HepG2 (cell line): ENCODE measurements around the gene SERTAD3. TPM values are rescaled to one million over a fixed set of nuclear protein-coding genes. Genes with fewer than 3 reads are reported as not detected.

Experiments
- ARID3A ChIP-seq: IDR thresholded peaks from 2 replicates; pipeline ENCODE4 v1.6.1; 2012; ENCODE audit warnings: low read depth, low read length, improper control_type of control experiment
- ERF ChIP-seq: IDR thresholded peaks from 2 replicates; pipeline ENCODE4 v1.6.1; 2018; ENCODE audit warnings: missing biosample characterization, missing genetic modification reagents
- FOXK2 ChIP-seq: fragments of 450-650 bp; IDR thresholded peaks from 2 replicates; pipeline ENCODE4 v1.6.1; 2016
- HNRNPUL1 ChIP-seq: fragments of 200-400 bp; formaldehyde crosslinking; IDR thresholded peaks from 2 replicates; pipeline ENCODE4 v1.6.1; 2017; ENCODE audit warnings: low read depth, mild to moderate bottlenecking, low read length, moderate library complexity
- KAT8 ChIP-seq: IDR thresholded peaks from 2 replicates; pipeline ENCODE4 v1.6.1; 2016; ENCODE audit warnings: missing genetic modification reagents, missing compliant biosample characterization
- PAX8 ChIP-seq: sonication (generic); formaldehyde crosslinking; IDR thresholded peaks from 2 replicates; pipeline ENCODE4 v1.8.0; 2022; ENCODE audit warnings: mild to moderate bottlenecking, missing genetic modification reagents, borderline replicate concordance
- PITX1 ChIP-seq: sonication (generic); formaldehyde crosslinking; IDR thresholded peaks from 2 replicates; pipeline ENCODE4 v1.5.1; 2020; ENCODE audit warnings: mild to moderate bottlenecking, missing genetic modification reagents
- RFX1 ChIP-seq: fragments of 450-650 bp; IDR thresholded peaks from 2 replicates; pipeline ENCODE4 v1.6.1; 2017
- YY1 ChIP-seq: IDR thresholded peaks from 2 replicates; pipeline ENCODE4 v1.6.1; 2011; ENCODE audit warnings: low read length, low read depth, moderate library complexity, mild to moderate bottlenecking; ENCODE audit not compliant: insufficient read depth, insufficient replicate concordance
- ZBTB46 ChIP-seq: sonication (generic); formaldehyde crosslinking; IDR thresholded peaks from 2 replicates; pipeline ENCODE4 v1.4.0; 2020; ENCODE audit warnings: mild to moderate bottlenecking, missing genetic modification reagents, borderline replicate concordance
- ZC3H4 ChIP-seq: sonication (generic); formaldehyde crosslinking; IDR thresholded peaks from 2 replicates; pipeline ENCODE4 v1.4.0; 2020; ENCODE audit warnings: missing genetic modification reagents, borderline replicate concordance
- ZFP1 ChIP-seq: IDR thresholded peaks from 2 replicates; pipeline ENCODE4 v1.6.1; 2016
- ZGPAT ChIP-seq: IDR thresholded peaks from 2 replicates; pipeline ENCODE4 v1.6.1; 2016; ENCODE audit warnings: mild to moderate bottlenecking
- ZNF121 ChIP-seq: sonication (generic); formaldehyde crosslinking; IDR thresholded peaks from 2 replicates; pipeline ENCODE4 v1.5.0; 2020; ENCODE audit warnings: mild to moderate bottlenecking, missing genetic modification reagents
- ZNF317 ChIP-seq: sonication (generic); formaldehyde crosslinking; IDR thresholded peaks from 2 replicates; pipeline ENCODE4 v1.5.0; 2020; ENCODE audit warnings: mild to moderate bottlenecking, missing genetic modification reagents
- ZNF639 ChIP-seq: conservative IDR thresholded peaks from 2 replicates; pipeline ENCODE4 v1.6.1; 2018; ENCODE audit warnings: missing genetic modification reagents
- ZNF777 ChIP-seq: sonication (generic); formaldehyde crosslinking; IDR thresholded peaks from 2 replicates; pipeline ENCODE4 v1.4.0; 2020; ENCODE audit warnings: missing genetic modification reagents
- ZNF782 ChIP-seq: sonication (generic); formaldehyde crosslinking; IDR thresholded peaks from 2 replicates; pipeline ENCODE4 v1.4.0; 2020; ENCODE audit warnings: missing genetic modification reagents, mild to moderate bottlenecking, borderline replicate concordance
- ZNF792 ChIP-seq: IDR thresholded peaks from 2 replicates; pipeline ENCODE4 v1.6.1; 2016
- polyA plus RNA-seq, 8 experiments: library from polyadenylated mRNA; depleted of rRNA in 3 of 8; stranded (reverse) in 7 of 8; unstranded in 1 of 8; fragments of >200 nt; fragmentation: Illumina TruSeq in 4 of 8; extraction: Trizol in 4 of 8; gene quantifications; 2 replicates each; pipeline versions ENCODE4 v1.2.1 to v1.2.3, GENCODE V29; 2011 to 2016; ENCODE audit warnings: low read depth in 4 of 8, missing spikeins in 1 of 8, mixed read lengths in 1 of 8; ENCODE audit not compliant: insufficient read depth in 1 of 8
- total RNA-seq, 5 experiments: library from RNA; depleted of rRNA; stranded (reverse); fragments of >200 nt; fragmentation: Illumina TruSeq; extraction: Trizol; gene quantifications; 2 replicates each; pipeline ENCODE4 v1.2.3, GENCODE V29; 2016; ENCODE audit warnings: low read depth in 1 of 5
- TF ChIP-seq, protein P1 (sequence below): sonication (generic); formaldehyde crosslinking; IDR thresholded peaks from 2 replicates; pipeline ENCODE4 v1.4.0; 2020; ENCODE audit warnings: missing genetic modification reagents, mild to moderate bottlenecking, borderline replicate concordance
- TF ChIP-seq, protein P2 (sequence below): sonication (generic); formaldehyde crosslinking; IDR thresholded peaks from 2 replicates; pipeline ENCODE4 v1.4.0; 2020; ENCODE audit warnings: mild to moderate bottlenecking, low read depth, missing genetic modification reagents

SERTAD3 gene
- total and polyA plus RNA-seq, 2 of the 13 experiments (the other 11 are each of a cell fraction or from before 2014, with no cell fraction given), result 9.6 to 16.9 TPM

GRCh38 chr19:40416918-40417642 is 27.1 kb downstream of the SERTAD3 start (continued):
- TF ChIP-seq PAX8 (CRISPR knock-in tag) (no peak), ARID3A (no peak), ZFP1 (CRISPR knock-in tag) (no peak), ZNF782 (CRISPR knock-in tag) (no peak), HNRNPUL1 (no peak), FOXK2 (no peak), ZBTB46 (CRISPR knock-in tag) (no peak), PITX1 (no peak), ZNF792 (CRISPR knock-in tag) (0 out of 2 replicates have a peak, but pooled peaks have one; percentile 28), ZNF777 (no peak), ZC3H4 (CRISPR knock-in tag) (no peak), RFX1 (no peak), ZNF317 (CRISPR knock-in tag) (no peak), ZNF121 (CRISPR knock-in tag) (no peak), YY1 (no peak), ZNF639 (CRISPR knock-in tag) (no peak), KAT8 (peak; percentile 54), ZGPAT (no peak), ERF (CRISPR knock-in tag) (peak; percentile 19; the same call in 1 of the 2 replicates)
- TF ChIP-seq, protein P1, sequence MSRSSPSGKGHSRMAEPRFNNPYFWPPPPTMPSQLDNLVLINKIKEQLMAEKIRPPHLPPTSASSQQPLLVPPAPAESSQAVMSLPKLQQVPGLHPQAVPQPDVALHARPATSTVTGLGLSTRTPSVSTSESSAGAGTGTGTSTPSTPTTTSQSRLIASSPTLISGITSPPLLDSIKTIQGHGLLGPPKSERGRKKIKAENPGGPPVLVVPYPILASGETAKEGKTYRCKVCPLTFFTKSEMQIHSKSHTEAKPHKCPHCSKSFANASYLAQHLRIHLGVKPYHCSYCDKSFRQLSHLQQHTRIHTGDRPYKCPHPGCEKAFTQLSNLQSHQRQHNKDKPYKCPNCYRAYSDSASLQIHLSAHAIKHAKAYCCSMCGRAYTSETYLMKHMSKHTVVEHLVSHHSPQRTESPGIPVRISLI (CRISPR knock-in tag), result no peak
- TF ChIP-seq, protein P2, sequence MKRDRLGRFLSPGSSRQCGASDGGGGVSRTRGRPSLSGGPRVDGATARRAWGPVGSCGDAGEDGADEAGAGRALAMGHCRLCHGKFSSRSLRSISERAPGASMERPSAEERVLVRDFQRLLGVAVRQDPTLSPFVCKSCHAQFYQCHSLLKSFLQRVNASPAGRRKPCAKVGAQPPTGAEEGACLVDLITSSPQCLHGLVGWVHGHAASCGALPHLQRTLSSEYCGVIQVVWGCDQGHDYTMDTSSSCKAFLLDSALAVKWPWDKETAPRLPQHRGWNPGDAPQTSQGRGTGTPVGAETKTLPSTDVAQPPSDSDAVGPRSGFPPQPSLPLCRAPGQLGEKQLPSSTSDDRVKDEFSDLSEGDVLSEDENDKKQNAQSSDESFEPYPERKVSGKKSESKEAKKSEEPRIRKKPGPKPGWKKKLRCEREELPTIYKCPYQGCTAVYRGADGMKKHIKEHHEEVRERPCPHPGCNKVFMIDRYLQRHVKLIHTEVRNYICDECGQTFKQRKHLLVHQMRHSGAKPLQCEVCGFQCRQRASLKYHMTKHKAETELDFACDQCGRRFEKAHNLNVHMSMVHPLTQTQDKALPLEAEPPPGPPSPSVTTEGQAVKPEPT (CRISPR knock-in tag), result no peak
